HG03432 (cell line): ENCODE results near the gene RNU5D-1.

Experiments used
- ATAC-seq: cut with Tn5 transposase; IDR thresholded peaks from one replicate; pipeline ENCODE4 v1.9.1; 2021; ENCODE audit warnings: mild to moderate bottlenecking, moderate library complexity; ENCODE audit not compliant: unreplicated experiment

The RNU5D-1 gene

GRCh38 chr1:44733784-44734183 is 2.8 kb upstream of the RNU5D-1 start:
- ATAC-seq: no peak

GRCh38 chr1:44733365-44733764 is 2.4 kb upstream of the RNU5D-1 start:
- no peak for ATAC-seq

- ATAC-seq: no peak
Observed at GRCh38 chr1:44724955-44725698, 5.8 kb downstream of the RNU5D-1 start.

GRCh38 chr1:44724296-44724954 is 6.5 kb downstream of the RNU5D-1 start:
- no peak for ATAC-seq

- ATAC-seq: no peak
Observed at GRCh38 chr1:44723496-44724295, 7.3 kb downstream of the RNU5D-1 start.

- no peak for ATAC-seq
Observed at GRCh38 chr1:44723064-44723463, 7.9 kb downstream of the RNU5D-1 start.

- ATAC-seq: peak; percentile 79
Observed at GRCh38 chr1:44721485-44722361, 9.2 kb downstream of the RNU5D-1 start.

- ATAC-seq: no peak
Observed at GRCh38 chr1:44720281-44720680, 10.7 kb downstream of the RNU5D-1 start.

- ATAC-seq: no peak
Observed at GRCh38 chr1:44719318-44719717, 11.7 kb downstream of the RNU5D-1 start.

- ATAC-seq: no peak
Observed at GRCh38 chr1:44718091-44718490, 12.9 kb downstream of the RNU5D-1 start.

GRCh38 chr1:44717653-44718052 is 13.3 kb downstream of the RNU5D-1 start:
- ATAC-seq: no peak

GRCh38 chr1:44717156-44717555 is 13.8 kb downstream of the RNU5D-1 start:
- no peak for ATAC-seq

- ATAC-seq: peak; percentile 54
Observed at GRCh38 chr1:44714944-44715571, 15.9 kb downstream of the RNU5D-1 start.

- peak; percentile 13 for ATAC-seq
Observed at GRCh38 chr1:44714532-44714931, 16.4 kb downstream of the RNU5D-1 start.

- ATAC-seq: peak; percentile 58
Observed at GRCh38 chr1:44713321-44713781, 17.6 kb downstream of the RNU5D-1 start.

- ATAC-seq: no peak
Observed at GRCh38 chr1:44707959-44708831, 22.8 kb downstream of the RNU5D-1 start.

- no peak for ATAC-seq
Observed at GRCh38 chr1:44707112-44707881, 23.7 kb downstream of the RNU5D-1 start.

- ATAC-seq: no peak
Observed at GRCh38 chr1:44705938-44706337, 25.0 kb downstream of the RNU5D-1 start.
